Measurements from ENCODE around the gene IQSEC1.

IQSEC1 gene

GRCh38 chr3:12932347-12932746 lies 140.9 kb downstream of the IQSEC1 start:
- TF ChIP-seq CTCF (IDR thresholded peaks at IDR 0.05; ENCODE audit: low read depth, low read length) = no peak
- DNase-seq (ENCODE audit: low read depth) = no peak
- H3K4me3 ChIP-seq (ENCODE audit: low read depth, low read length) = no peak overlapping the region

GRCh38 chr3:12931273-12931905 lies 141.8 kb downstream of the IQSEC1 start:
- TF ChIP-seq MAX (IDR thresholded peaks at IDR 0.05; ENCODE audit: low read depth, low read length) = no peak
- no peak for TF ChIP-seq CTCF (IDR thresholded peaks at IDR 0.05; ENCODE audit: low read depth, low read length)
- TF ChIP-seq POLR2A (IDR thresholded peaks at IDR 0.05; ENCODE audit: extremely low read depth, insufficient read length) = no peak
- TF ChIP-seq MYC (IDR thresholded peaks at IDR 0.05; ENCODE audit: low read depth, low read length) = no peak
- no peak overlapping the region for H3K4me3 ChIP-seq (ENCODE audit: low read depth, low read length)
- DNase-seq (ENCODE audit: low read depth) = no peak

DNA sequence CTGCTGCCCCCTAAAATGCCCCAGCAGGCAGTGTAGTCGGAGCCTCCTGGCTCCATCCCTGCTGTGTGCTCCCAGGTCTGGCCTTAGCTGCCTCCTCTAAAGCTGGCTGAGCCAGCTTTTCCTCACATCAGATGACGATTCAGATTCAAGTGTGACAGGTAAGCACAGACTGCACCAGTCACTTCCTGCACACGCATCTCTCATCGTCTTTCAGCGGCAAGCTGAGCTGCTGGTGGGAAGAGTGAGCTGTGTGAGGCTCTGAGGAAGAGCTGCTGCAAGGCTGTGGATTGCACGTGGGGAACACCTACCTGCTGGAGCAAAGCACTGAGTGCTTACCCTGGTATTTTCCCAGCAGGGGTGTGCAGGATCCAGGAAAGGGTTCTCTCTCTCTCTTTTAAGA lies 143.4 kb downstream of the IQSEC1 start:
- no peak overlapping the region for H3K4me3 ChIP-seq (ENCODE audit: low read depth, low read length)
- TF ChIP-seq POLR2A (IDR thresholded peaks at IDR 0.05; ENCODE audit: extremely low read depth, insufficient read length) (no peak), MYC (IDR thresholded peaks at IDR 0.05; ENCODE audit: low read depth, low read length) (no peak), CTCF (IDR thresholded peaks at IDR 0.05; ENCODE audit: low read depth, low read length) (no peak), MAX (IDR thresholded peaks at IDR 0.05; ENCODE audit: low read depth, low read length) (no peak)
- DNase-seq (ENCODE audit: low read depth) = no peak

DNA sequence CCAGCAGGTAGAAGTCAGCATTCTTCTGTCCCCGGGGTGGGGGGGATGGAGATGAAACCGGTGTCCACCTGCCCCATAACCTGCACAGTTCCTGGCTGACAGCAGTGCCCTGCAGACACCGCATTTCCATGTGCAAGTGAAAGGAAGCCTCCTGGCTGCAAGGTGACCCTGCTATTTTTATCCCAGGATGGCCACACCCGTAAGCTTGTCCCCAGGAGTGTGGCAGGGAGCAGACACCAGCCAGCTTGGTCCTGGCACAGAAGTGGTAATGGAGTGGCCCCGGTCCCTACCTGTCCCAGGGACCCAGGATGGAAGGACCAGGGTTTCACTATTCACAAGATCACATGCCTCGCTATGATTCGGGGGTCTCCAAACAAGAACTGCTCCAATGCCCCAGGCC lies 146.6 kb downstream of the IQSEC1 start:
- no peak for TF ChIP-seq MAX (IDR thresholded peaks at IDR 0.05; ENCODE audit: low read depth, low read length)
- TF ChIP-seq POLR2A (IDR thresholded peaks at IDR 0.05; ENCODE audit: extremely low read depth, insufficient read length) = no peak
- TF ChIP-seq CTCF (IDR thresholded peaks at IDR 0.05; ENCODE audit: low read depth, low read length) = no peak
- no peak for TF ChIP-seq MYC (IDR thresholded peaks at IDR 0.05; ENCODE audit: low read depth, low read length)
- no peak for DNase-seq (ENCODE audit: low read depth)
- no peak overlapping the region for H3K4me3 ChIP-seq (ENCODE audit: low read depth, low read length)

- no peak for TF ChIP-seq POLR2A (IDR thresholded peaks at IDR 0.05; ENCODE audit: extremely low read depth, insufficient read length)
- TF ChIP-seq MYC (IDR thresholded peaks at IDR 0.05; ENCODE audit: low read depth, low read length) = no peak
- TF ChIP-seq MAX (IDR thresholded peaks at IDR 0.05; ENCODE audit: low read depth, low read length) = no peak
- TF ChIP-seq CTCF (IDR thresholded peaks at IDR 0.05; ENCODE audit: low read depth, low read length) = no peak
- no peak for DNase-seq (ENCODE audit: low read depth)
- no peak overlapping the region for H3K4me3 ChIP-seq (ENCODE audit: low read depth, low read length)
Observed at GRCh38 chr3:12925648-12926047, 147.6 kb downstream of the IQSEC1 start.

GRCh38 chr3:12924437-12924836 lies 148.8 kb downstream of the IQSEC1 start:
- TF ChIP-seq MYC (IDR thresholded peaks at IDR 0.05; ENCODE audit: low read depth, low read length) (no peak), CTCF (IDR thresholded peaks at IDR 0.05; ENCODE audit: low read depth, low read length) (no peak), MAX (IDR thresholded peaks at IDR 0.05; ENCODE audit: low read depth, low read length) (no peak), POLR2A (IDR thresholded peaks at IDR 0.05; ENCODE audit: extremely low read depth, insufficient read length) (no peak)
- no peak for DNase-seq (ENCODE audit: low read depth)

More at GRCh38 chr3:12924437-12924836, 148.8 kb downstream of the IQSEC1 start:
- H3K4me3 ChIP-seq (ENCODE audit: low read depth, low read length) = no peak overlapping the region
